Myocyte (in vitro differentiated cells): Measurements from ENCODE around the gene CCNDBP1. TPM values are rescaled to one million over a fixed set of nuclear protein-coding genes. Genes with fewer than 3 reads are reported as not detected.

Source experiments
- DNase-seq: peaks from one replicate; pipeline ENCODE4 v3.0.0-alpha.2; 2012; ENCODE audit warnings: low read depth
- total RNA-seq: library from RNA; depleted of rRNA; stranded (reverse); fragments of >200 nt; gene quantifications from 2 replicates; pipeline ENCODE4 v1.2.3, GENCODE V29; 2014

CCNDBP1 gene
- total RNA-seq, 1 donor from 2014 or later, result 109 TPM

DNA sequence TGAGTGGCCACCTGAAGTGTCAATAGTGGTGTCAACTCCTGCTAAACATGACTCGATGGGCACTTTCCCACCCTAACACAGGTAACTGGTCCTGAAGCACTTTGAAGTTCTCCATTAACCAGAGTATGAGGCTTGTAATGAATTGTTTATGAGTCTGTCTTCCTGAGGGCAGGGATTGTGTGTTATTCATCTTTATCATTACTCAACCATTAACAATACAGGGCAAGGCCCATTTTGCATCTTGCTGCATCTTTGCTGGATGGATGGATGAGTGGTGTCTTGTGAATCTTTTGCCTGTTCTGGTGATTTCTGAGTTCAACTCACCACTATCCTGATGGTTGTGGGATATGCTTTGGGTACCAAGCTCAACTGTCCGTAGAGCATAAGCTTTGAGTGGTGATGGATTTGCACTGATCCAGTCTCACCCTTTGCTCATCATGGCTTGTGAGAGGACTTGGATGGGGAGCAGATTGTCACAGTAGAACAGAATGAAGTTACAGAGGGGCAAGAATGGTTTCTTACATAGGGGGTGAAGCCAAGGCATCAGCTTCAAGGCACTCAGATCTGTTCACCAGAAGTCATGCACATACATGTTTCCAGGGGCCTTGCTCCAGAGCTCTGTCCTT is 57.9 kb downstream of the CCNDBP1 start:
- DNase-seq, result no peak

DNA sequence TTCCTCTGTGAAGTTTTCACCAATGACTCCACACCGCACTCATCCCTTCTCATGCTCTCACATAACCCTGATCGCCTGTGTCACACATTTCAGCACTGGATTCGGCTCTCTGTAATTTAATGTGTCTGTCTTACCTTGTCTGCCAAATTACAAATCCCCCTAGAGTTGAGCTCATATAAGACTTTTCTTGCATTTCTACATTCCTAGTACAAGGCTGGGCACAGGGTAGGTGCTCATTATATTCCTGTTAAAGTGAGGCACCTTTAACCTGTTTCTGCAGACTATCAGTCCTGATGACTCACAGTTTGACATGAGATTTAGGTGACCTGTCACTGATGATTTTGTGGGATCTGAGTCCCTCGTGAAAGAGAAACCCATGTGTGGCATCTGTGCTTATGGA is 58.9 kb downstream of the CCNDBP1 start:
- DNase-seq, result no peak

DNA sequence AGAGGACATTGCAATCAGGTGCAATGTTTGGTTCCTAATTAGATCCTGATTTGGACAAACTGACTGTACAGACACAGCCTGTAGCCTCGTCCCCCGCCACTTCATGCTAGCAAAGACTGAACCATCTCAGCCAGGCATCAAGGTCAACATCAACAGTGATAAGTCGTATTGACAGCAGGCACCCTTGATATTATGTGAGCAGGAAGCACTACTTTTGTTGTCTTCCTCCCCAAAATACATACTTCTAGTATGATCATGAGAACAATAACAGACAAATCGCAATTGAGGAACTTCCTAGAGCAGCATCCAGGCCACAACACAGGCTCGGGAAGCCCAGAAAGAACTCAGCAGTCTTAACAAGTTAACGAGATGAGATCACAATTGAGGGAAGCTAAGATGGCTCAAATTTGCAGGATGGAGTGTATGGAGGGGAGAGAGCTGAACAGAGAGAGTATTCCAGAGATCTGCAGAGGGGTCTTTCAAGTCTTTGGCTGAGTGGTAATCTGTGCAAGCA is 61.1 kb downstream of the CCNDBP1 start:
- DNase-seq, result no peak

Other genes with a start within 250 kb of the CCNDBP1 start
- 37.6 and 40.0 TPM in 2 replicates for gene UBR1, start 79.4 kb upstream of the CCNDBP1 start, total RNA-seq
- 9.8 and 13.1 TPM in 2 replicates for gene TMEM62, start 51.8 kb upstream of the CCNDBP1 start, total RNA-seq
- gene EPB42, start 35.6 kb downstream of the CCNDBP1 start, total RNA-seq, result not detected in 2 replicates
- gene TGM5, start 81.5 kb downstream of the CCNDBP1 start, total RNA-seq, result 0.21 TPM in 1 of 2 replicates, not detected in the other
- gene TGM7, start 116.9 kb downstream of the CCNDBP1 start, total RNA-seq, result not detected in 2 replicates
- 4.5 and 7.1 TPM in 2 replicates for gene LCMT2, start 145.2 kb downstream of the CCNDBP1 start, total RNA-seq
- gene ZSCAN29, start 185.6 kb downstream of the CCNDBP1 start, total RNA-seq, result 22.7 and 26.2 TPM in 2 replicates
- 8.2 and 11.7 TPM in 2 replicates for gene TUBGCP4, start 185.7 kb downstream of the CCNDBP1 start, total RNA-seq